Measurements from ENCODE around the gene TRPM3.

DNA sequence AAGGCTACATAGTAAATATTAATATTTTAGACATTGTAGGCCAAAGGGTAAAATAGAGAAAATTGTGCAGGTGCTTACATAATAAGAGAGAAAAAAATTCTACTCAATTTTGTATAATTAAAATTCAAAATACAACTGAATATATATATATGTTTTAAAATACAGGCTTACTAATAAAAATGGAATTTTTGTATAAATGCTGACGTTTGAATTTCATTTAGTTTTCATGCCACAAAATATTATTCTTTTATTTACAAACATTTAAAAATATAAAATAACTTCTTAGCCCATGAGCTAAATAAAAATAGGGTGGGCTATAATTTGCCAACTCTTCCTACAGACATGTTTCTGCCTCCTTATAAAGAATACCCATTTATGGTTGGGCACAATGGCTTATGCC is 328.6 kb downstream of the TRPM3 start:
- no peak for TF ChIP-seq CTCF (IDR thresholded peaks at IDR 0.05; ENCODE audit: low read length)
- no peak for TF ChIP-seq EZH2 (optimal IDR thresholded peaks at IDR 0.05; ENCODE audit: low read depth, low read length)
